GM12892 (cell line): Measurements from ENCODE around the gene SDHD.
"Not testable (repeated sequence)": the region's sequence is repeated elsewhere in the genome, so short reads cannot be mapped to it uniquely, and the experiment has no call there.

Experiments used
- DNase-seq: peaks from one replicate; pipeline ENCODE4 v3.0.0; 2011; ENCODE audit not compliant: insufficient read length
- FAIRE-seq: peaks from 2 replicates; lab custom pipeline; 2011; peaks lifted over from hg19 to GRCh38; lab: Jason Lieb, UNC
- POLR2A ChIP-seq: IDR thresholded peaks from 2 replicates; pipeline ENCODE4 v1.6.1; 2011; ENCODE audit warnings: low read depth, low read length, control low read depth
- POLR2AphosphoS5 ChIP-seq: IDR thresholded peaks from 2 replicates; pipeline ENCODE4 v1.6.1; 2011; ENCODE audit warnings: low read depth, low read length, control low read depth
- TAF1 ChIP-seq: IDR thresholded peaks from 2 replicates; pipeline ENCODE4 v1.6.1; 2011; ENCODE audit warnings: low read depth, mild to moderate bottlenecking, control low read depth, low read length, borderline replicate concordance

Gene SDHD

GRCh38 chr11:112062923-112063322 lies 23.8 kb upstream of the SDHD start:
- FAIRE-seq (no peak), DNase-seq (no peak)
- no peak for TF ChIP-seq POLR2A
- TF ChIP-seq POLR2AphosphoS5: no peak
- TF ChIP-seq TAF1: no peak

DNA sequence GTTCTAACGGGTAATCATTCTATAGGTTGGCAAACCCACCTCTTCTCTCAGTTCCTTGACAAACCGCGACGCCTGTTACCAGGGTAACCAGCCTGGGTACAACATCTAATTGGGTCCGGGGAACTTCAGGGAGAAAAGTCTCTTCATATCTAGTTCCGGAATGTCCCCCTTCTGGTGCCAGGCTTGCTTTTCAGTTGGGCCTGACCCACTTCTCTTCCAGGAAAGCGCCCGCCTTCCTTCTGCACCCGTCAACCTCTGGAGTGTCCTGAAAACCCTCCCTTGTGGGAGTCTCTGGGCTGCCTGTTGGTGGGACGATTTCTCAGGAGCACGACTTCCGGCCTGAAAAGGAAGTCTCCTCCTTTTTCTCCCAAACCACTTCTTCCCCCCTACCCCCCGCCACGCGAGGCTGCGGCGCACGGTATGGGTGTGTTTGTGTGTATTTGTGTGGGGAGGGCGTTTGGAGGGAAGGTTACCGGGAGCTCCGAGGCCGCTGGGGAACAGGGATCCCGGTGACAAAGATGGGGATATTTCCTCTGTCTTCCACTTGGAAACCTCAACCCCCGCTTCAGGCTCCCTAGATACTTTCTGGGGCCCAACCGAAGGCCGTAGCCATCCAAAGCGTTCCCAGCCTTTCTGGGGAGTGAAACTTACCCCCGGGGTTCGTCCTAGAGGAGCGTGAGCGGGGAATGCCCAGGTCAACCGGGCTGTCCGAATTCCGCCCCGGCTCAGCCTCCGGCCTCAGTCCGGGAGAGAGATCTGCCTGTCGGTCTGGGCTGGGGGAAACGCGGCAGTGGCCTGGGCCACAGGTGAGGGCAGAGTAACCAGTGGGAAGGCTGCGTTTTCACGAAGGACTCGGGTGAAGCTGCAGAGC lies 12.5 kb upstream of the SDHD start, which contains the start of the genes NKAPD1 and PIH1D2:
Gene NKAPD1, plus strand, starts transcription at position 359 of the 871 bp plus-strand sequence. CDS start 1,276 bp downstream, outside the sequence.
Gene PIH1D2, minus strand, starts transcription at position 77 of the 871 bp plus-strand sequence. CDS start 843 bp downstream, outside the sequence.
- peak; percentile 57 for DNase-seq
- peak; percentile 92 for FAIRE-seq
- TF ChIP-seq POLR2A: peak; percentile 70
- TF ChIP-seq POLR2AphosphoS5: peak; percentile 58; the same call in 1 of the 2 replicates
- TF ChIP-seq TAF1: peak; percentile 49; the same call in 1 of the 2 replicates

GRCh38 chr11:112082729-112083128 lies 3.9 kb upstream of the SDHD start:
- FAIRE-seq (no peak), DNase-seq (no peak)
- TF ChIP-seq TAF1 (no peak), POLR2A (no peak), POLR2AphosphoS5 (no peak)

GRCh38 chr11:112085822-112086421 lies 751 bp upstream of the SDHD start:
- no peak for TF ChIP-seq POLR2A
- TF ChIP-seq POLR2AphosphoS5: no peak
- TF ChIP-seq TAF1: no peak
- DNase-seq (no peak), FAIRE-seq (no peak)

DNA sequence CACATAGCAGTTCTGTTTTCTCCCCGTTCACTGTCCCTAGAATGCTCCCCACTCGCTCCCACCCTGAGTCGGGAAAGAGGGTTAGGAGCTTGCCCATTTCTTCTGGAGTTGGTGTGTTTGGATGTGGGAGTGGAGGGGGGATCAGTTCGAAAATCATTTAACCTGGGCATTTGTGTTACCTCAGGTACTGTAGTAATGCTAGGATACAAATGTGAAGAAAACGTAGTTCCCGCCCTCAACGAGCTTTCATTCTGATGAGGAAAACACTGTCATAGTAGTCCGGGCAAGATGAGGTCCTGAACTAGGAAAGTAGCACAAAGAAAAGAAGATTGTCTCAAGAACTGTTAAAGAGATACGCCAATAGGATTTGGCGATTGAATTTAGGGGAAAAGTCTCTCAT lies 539 bp downstream of the SDHD start:
- TF ChIP-seq TAF1 (no peak), POLR2A (no peak), POLR2AphosphoS5 (no peak)
- FAIRE-seq (peak; percentile 14), DNase-seq (no peak)

GRCh38 chr11:112095302-112095701 lies 8.6 kb downstream of the SDHD start:
- FAIRE-seq, DNase-seq: not testable (repeated sequence)

DNA sequence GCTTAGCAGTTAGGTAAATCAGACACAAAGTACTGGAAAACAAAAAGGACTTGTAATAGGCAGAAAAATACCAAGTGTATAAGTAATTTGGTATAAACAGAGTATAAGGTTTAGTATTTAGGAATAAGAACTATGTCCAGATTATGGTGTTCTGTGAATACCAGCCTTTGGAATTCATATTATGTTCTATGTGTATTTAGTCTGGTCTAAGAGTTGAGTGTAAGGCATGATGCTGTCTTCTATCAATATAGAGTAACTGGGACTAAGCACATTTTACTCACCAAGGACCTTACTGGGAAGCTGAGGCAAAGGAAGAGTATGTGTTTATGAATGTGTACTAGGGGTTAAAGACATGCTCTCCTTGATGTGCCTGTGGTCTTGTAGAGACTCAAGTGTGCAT lies 9.5 kb downstream of the SDHD start:
- DNase-seq (no peak), FAIRE-seq (no peak)
- TF ChIP-seq POLR2AphosphoS5 (no peak), POLR2A (no peak), TAF1 (no peak)

DNA sequence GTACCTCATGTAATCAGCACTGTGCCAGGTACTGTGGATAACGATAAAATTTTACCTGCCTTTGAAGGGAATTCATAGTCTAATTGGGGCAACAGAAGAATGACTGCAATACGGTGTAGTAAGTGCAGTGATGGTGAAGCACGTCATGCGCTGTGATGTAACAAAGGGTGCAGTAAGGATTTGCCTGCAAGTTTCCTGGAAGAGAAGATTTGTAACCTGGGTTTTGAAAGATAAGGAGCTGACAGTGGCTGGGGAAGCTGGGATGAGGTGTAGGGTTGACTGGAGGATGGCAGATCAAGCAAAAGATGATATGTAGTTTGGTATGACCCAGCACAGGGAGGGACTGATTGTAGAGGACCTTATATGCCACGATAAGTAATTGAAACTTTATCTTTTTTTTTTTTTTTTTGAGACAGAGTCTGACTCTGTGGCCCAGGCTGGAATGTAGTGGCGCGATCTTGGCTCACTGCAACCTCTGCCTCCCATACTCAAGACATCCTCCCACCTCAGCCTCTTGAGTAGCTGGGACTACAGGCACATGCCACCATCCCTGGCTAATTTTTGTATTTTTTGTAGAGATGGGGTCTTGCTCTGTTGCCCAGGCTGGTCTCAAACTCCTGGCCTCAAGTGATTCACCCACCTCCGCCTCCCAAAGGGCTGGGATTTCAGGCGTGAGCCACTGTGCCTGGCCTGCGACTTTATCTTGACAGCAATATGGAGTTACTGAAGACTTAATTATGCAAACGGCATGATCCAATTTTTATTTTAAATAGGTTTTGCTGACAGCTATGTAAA lies 11.3 kb downstream of the SDHD start:
- no peak for FAIRE-seq
- TF ChIP-seq POLR2AphosphoS5 (no peak), POLR2A (no peak), TAF1 (no peak)
- DNase-seq: no peak

DNA sequence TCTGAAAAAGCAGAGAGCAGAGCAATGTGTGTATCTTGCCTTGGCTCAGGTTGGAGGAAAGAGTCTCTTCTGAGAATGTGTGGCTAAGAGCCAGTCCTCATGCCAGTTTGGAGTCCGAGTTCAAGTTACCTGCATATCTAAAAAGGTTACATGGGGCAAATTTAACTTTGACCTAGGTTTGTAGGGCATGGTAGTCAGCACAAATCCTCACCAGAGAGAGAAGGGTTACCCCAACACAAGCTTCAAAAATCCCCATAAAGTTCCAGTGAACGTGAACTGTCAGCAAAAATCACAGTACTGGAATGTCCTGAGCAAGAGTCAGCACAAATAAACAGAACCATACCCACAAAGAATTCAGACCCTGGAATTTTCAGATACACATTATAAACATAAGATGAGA lies 13.8 kb downstream of the SDHD start:
- no peak for FAIRE-seq
- no peak for DNase-seq
- TF ChIP-seq POLR2AphosphoS5 (no peak), POLR2A (no peak), TAF1 (no peak)

GRCh38 chr11:112103446-112103845 lies 16.8 kb downstream of the SDHD start:
- FAIRE-seq: no peak
- TF ChIP-seq POLR2AphosphoS5 (no peak), TAF1 (no peak), POLR2A (no peak)
- DNase-seq: no peak

GRCh38 chr11:112106070-112106469 lies 19.4 kb downstream of the SDHD start:
- FAIRE-seq (no peak), DNase-seq (no peak)
- no peak for TF ChIP-seq POLR2A
- TF ChIP-seq TAF1: no peak
- no peak for TF ChIP-seq POLR2AphosphoS5
